Globus pallidus (tissue), 1 donor: ENCODE measurements around the gene AP1B1.
"Not testable (repeated sequence)": the region's sequence is repeated elsewhere in the genome, so short reads cannot be mapped to it uniquely, and the experiment has no call there.

Experiments used
- DNase-seq: peaks from one replicate; pipeline ENCODE4 v3.0.0-alpha.2; 2015; ENCODE audit warnings: low spot score

Gene AP1B1

GRCh38 chr22:29387921-29388758 lies at the start of gene AP1B1:
Gene AP1B1 (minus strand): TSS chr22:29388570. CDS start chr22:29367243, 21,327 bp downstream.
- peak; percentile 86 for DNase-seq

DNA sequence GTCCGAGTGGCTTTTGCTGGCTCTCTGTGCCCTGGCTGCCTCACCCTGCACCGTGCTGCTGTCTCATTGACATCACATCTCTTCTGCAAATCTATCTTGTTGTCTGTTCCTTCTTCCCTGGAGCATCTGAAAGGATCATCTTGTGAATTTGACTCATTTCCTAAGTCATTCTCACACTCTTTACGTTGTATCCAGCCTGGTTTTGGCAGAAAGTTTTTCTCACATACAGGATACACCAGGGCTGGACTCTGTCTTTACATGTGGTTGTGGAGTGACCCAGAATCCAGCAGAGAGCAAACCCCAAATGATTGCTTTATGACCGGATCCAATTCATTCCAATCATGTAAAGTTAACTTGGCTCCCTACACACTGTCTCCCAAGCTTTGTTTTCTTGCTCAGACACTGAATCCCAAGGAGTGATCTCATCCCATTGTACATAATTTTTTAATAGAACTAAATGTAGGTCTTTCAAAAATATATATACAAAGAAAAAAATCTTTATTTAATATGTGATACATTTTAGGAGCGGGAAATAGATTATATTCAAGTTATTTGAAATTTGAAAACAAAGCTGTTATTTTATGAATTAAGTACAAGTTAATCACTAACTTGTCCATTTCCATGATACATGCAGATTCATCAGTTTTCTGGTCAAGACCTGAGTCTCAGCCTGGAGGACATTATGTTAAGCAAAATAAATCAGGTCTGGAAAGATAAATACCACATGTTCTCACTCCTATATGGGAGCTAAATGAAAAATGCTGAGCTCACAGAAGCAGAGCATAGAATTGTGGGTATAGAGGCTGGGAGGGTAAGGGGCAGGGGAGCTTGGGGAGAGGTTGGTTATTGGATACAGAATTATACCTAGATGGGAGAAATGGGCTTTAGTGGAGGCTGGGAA lies 47.1 kb upstream of the AP1B1 start:
- no peak for DNase-seq

GRCh38 chr22:29434288-29434687 lies 45.9 kb upstream of the AP1B1 start:
- DNase-seq = no peak

GRCh38 chr22:29433856-29434255 lies 45.5 kb upstream of the AP1B1 start:
- DNase-seq = no peak

DNA sequence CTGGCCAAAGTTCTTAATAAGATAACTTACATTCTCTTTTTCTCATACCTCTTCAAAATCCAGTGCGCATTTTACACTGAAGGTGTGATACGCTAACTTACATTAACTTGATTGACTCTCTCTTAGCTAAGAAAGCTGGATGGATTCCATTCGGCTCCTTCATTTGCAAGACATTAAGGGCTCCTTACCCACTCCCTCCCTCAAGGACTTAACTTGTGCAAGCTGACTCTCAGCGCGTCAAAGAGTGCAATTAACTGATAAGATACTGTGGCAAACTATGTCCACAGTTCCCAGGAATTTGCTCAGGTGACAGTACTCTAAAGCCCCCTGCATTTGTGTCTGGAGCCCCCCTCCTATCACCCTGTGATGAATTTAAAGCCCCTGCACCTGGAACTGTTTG lies 43.6 kb upstream of the AP1B1 start:
- DNase-seq = no peak

GRCh38 chr22:29427176-29427760 lies 38.9 kb upstream of the AP1B1 start:
- DNase-seq = no peak

DNA sequence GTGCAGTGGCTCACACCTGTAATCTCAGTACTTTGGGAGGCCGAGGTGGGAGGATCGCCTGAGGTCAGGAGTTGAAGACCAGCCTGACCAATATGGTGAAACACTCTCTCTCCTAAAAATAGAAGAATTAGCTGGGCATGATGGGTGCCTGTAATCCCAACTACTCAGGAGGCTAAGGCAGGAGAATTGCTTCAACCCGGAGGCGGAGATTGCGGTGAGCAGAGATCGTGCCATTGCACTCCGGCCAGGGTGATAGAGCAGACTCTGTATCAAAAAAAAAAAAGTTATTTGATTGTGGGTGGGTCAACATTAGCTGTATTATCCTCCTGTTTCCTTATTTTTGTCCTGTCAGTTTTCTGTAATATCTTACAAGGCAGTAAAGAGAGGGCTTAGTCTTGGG lies 38.1 kb upstream of the AP1B1 start:
- DNase-seq = no peak

DNA sequence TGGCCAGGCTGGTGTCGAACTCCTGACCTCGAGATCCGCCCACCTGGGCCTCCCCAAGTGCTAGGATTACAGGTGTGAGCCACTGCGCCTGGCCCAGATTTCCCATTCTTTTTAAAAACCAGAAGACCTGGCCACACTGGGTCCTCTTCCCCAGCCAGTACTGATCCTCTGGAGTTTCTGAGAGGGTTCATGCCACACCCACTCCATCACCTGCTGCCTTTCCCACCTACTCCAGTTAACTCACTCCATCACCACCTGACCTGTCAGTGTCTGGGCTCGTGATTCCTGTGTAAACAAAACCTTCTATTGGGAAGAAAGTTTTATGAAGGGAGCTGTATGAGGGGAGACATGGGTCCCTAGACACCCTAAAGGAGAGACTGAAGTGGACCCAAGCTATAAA lies 30.3 kb upstream of the AP1B1 start:
- DNase-seq = not testable (repeated sequence)

GRCh38 chr22:29414951-29415591 lies 26.7 kb upstream of the AP1B1 start:
- not testable (repeated sequence) for DNase-seq

- DNase-seq = not testable (repeated sequence)
These were observed 24.4 kb upstream of the AP1B1 start for GRCh38 chr22:29412772-29413171.

- not testable (repeated sequence) for DNase-seq
These were observed 23.3 kb upstream of the AP1B1 start for GRCh38 chr22:29411569-29412211.

GRCh38 chr22:29408940-29409339 lies 20.6 kb upstream of the AP1B1 start:
- DNase-seq = no peak

DNA sequence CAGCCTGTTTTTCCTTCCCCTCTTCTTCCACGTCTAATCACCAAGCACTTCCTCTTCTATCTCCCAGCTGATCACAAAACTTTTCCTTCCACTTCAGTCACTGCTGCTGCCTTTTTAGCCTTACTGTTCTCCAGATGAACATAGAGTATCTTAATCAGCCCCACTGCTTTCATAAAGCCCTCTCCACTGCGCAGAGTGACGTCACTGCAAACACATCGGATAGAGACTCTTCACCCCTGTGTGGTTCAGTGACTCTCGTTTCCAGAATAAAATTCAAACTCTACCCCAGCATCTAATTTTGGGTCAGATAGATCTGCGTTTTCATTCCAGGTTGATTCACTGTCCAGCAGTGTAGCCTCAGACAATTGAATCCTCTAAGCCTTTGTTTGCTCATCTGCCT lies 13.2 kb upstream of the AP1B1 start:
- DNase-seq = not testable (repeated sequence)

DNA sequence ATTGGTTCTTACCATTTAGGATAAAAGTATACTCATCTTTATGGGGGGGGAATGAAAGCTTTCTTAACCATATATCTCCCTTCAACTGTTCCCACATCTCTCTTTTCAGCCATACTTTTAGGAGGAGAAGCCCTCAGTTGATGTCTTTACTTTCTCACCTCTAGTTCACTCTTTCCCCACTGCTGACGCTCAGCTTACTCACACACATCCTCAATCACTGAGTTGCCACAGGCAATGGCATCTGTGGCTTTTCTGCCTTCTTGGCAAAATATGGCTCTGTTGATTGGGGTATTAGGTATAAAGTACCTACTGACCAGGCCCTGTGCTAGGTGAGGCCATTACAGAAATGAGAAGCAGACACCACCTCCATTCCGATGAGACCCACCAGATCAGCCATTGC lies 12.2 kb upstream of the AP1B1 start:
- DNase-seq = no peak

GRCh38 chr22:29397791-29398190 lies 9.4 kb upstream of the AP1B1 start:
- no peak for DNase-seq

- DNase-seq = no peak
These were observed 7.8 kb upstream of the AP1B1 start for GRCh38 chr22:29396126-29396525.

DNA sequence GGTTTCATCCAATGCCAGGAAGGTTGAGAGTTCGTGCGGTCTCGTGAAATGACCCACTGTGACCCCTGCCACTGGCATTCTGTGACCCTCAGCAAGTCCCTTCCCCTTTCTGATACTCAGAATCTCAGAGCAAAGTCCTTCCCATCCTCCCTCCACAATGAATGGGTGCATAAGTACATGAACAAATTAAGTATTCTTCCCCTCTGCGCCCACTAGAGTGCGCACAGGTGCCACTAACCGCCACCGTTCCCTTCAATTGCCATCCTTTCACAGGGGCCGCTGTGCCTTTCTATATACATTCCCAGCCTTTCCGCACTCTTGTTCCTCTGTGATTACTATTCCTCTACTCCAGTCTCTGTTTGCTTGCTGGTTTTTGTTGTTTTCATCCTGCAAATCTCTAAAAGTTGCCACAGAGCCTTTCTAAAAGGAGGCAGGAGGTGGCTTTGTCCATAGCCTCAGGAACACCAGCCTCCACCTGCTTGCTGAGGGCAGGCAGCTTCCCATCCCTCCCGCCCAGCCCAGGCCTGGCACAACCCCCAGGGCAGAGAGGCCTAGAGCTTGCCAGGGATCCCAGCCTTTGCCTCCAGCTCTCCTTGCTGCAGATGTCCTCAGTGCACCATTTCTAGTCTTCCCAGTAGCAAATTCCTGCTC lies 6.7 kb upstream of the AP1B1 start:
- peak; percentile 66 for DNase-seq

GRCh38 chr22:29393019-29393608 lies 4.7 kb upstream of the AP1B1 start:
- DNase-seq = no peak

DNA sequence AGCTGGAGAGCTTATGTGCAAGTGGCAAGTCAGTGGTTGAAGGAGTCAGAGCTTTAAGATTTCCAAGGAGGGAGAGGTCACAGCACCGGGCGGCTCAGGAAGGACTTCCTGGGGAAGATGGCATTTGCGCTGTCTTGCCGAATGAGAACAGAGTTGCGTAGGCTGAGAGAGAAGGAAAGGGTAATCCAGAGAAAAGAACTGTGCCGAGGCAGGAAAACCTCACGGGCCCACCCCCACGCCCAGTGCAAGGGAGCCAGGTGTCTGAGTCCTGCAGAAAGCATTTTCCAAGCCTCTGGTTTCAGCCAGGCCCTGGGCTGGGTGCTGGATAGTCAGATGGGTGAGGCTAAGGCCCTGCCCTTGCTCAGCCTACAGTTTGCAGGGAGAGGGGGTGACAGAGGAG lies 3.2 kb upstream of the AP1B1 start:
- DNase-seq = no peak

DNA sequence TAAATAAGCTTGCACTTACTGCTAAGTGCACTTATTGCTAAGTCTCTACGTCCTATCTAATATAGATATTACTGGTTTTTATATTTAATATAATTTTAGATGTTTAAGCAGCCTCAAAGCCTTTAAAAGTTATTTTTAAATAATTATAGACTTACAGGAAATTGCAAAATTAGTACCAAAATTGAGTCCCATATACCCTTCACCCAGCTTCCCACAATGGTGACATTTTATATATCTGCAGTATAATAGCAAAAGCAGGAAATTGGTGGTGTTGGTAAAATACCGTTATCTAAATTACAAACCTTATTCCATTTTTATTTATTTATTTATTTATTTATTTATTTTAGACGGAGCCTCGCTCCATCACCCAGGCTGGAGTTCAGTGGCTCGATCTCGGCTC lies 1.9 kb upstream of the AP1B1 start:
- no peak for DNase-seq

GRCh38 chr22:29388759-29389090 lies 355 bp upstream of the AP1B1 start:
- DNase-seq = no peak
